ENCODE results near the gene UNC13C.
"Not testable (repeated sequence)": the region's sequence is repeated elsewhere in the genome, so short reads cannot be mapped to it uniquely, and the experiment has no call there.

Gene UNC13C

DNA sequence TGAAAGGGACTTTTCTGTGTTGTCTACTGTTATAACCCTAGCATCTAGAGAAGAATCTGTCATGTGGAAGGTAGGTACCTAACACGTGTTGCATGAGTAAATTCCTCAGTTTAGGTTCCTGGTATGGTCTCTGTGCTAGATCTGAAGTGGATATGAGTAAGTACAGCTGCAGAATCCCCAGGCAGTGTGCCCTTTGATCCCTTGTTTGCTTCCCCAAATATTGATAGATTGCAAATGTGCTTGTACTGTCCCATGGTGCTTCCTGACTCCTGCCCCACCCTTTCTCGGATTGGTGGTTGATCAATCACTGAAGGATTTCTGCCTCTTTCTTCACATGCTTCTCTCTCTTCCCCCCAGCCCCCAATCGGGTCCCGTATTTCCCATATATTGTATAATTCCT is 450.4 kb downstream of the UNC13C start:
- no peak for DNase-seq (ENCODE audit: low read depth in 1 of 2, low spot score in 1 of 2)
- TF ChIP-seq SPI1 (IDR thresholded peaks at IDR 0.05; ENCODE audit: borderline replicate concordance, low read depth) (no peak), GABPA (IDR thresholded peaks at IDR 0.05; ENCODE audit: low read depth) (no peak), POLR2AphosphoS5 (IDR thresholded peaks at IDR 0.05; ENCODE audit: low read depth) (no peak)
- TF ChIP-seq, protein P1, sequence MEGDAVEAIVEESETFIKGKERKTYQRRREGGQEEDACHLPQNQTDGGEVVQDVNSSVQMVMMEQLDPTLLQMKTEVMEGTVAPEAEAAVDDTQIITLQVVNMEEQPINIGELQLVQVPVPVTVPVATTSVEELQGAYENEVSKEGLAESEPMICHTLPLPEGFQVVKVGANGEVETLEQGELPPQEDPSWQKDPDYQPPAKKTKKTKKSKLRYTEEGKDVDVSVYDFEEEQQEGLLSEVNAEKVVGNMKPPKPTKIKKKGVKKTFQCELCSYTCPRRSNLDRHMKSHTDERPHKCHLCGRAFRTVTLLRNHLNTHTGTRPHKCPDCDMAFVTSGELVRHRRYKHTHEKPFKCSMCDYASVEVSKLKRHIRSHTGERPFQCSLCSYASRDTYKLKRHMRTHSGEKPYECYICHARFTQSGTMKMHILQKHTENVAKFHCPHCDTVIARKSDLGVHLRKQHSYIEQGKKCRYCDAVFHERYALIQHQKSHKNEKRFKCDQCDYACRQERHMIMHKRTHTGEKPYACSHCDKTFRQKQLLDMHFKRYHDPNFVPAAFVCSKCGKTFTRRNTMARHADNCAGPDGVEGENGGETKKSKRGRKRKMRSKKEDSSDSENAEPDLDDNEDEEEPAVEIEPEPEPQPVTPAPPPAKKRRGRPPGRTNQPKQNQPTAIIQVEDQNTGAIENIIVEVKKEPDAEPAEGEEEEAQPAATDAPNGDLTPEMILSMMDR (IDR thresholded peaks at IDR 0.05; ENCODE audit: insufficient read depth, low read length): no peak
- TF ChIP-seq, protein P2, sequence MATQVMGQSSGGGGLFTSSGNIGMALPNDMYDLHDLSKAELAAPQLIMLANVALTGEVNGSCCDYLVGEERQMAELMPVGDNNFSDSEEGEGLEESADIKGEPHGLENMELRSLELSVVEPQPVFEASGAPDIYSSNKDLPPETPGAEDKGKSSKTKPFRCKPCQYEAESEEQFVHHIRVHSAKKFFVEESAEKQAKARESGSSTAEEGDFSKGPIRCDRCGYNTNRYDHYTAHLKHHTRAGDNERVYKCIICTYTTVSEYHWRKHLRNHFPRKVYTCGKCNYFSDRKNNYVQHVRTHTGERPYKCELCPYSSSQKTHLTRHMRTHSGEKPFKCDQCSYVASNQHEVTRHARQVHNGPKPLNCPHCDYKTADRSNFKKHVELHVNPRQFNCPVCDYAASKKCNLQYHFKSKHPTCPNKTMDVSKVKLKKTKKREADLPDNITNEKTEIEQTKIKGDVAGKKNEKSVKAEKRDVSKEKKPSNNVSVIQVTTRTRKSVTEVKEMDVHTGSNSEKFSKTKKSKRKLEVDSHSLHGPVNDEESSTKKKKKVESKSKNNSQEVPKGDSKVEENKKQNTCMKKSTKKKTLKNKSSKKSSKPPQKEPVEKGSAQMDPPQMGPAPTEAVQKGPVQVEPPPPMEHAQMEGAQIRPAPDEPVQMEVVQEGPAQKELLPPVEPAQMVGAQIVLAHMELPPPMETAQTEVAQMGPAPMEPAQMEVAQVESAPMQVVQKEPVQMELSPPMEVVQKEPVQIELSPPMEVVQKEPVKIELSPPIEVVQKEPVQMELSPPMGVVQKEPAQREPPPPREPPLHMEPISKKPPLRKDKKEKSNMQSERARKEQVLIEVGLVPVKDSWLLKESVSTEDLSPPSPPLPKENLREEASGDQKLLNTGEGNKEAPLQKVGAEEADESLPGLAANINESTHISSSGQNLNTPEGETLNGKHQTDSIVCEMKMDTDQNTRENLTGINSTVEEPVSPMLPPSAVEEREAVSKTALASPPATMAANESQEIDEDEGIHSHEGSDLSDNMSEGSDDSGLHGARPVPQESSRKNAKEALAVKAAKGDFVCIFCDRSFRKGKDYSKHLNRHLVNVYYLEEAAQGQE (IDR thresholded peaks at IDR 0.05; ENCODE audit: insufficient replicate concordance, low read depth): no peak
- H3K27me3 ChIP-seq (ENCODE audit: insufficient read depth, poor library complexity, severe bottlenecking): no peaks in the 10 kb centered on the region
- no peak overlapping the region for H3K27ac ChIP-seq (replicated peaks)
- H3K4me3 ChIP-seq (replicated peaks; ENCODE audit: insufficient read depth, low read length): no peak overlapping the region

GRCh38 chr15:54450288-54450687 is 472.0 kb downstream of the UNC13C start:
- not testable (repeated sequence) for H3K4me3 ChIP-seq (replicated peaks; ENCODE audit: insufficient read depth, low read length); H3K27me3 ChIP-seq (ENCODE audit: insufficient read depth, poor library complexity, severe bottlenecking); H3K27ac ChIP-seq (replicated peaks); DNase-seq (ENCODE audit: low read depth in 1 of 2, low spot score in 1 of 2)

- H3K27me3 ChIP-seq (ENCODE audit: insufficient read depth, poor library complexity, severe bottlenecking): no peaks in the 10 kb centered on the region
- TF ChIP-seq POLR2AphosphoS5 (IDR thresholded peaks at IDR 0.05; ENCODE audit: low read depth) (no peak), GABPA (IDR thresholded peaks at IDR 0.05; ENCODE audit: low read depth) (no peak), SPI1 (IDR thresholded peaks at IDR 0.05; ENCODE audit: borderline replicate concordance, low read depth) (no peak)
- TF ChIP-seq, protein P2 (IDR thresholded peaks at IDR 0.05; ENCODE audit: insufficient replicate concordance, low read depth): no peak
- TF ChIP-seq, protein P1 (IDR thresholded peaks at IDR 0.05; ENCODE audit: insufficient read depth, low read length): no peak
- no peak overlapping the region for H3K4me3 ChIP-seq (replicated peaks; ENCODE audit: insufficient read depth, low read length)
- no peak overlapping the region for H3K27ac ChIP-seq (replicated peaks)
- DNase-seq (ENCODE audit: low read depth in 1 of 2, low spot score in 1 of 2): no peak
Measured at GRCh38 chr15:54456413-54456812, 478.2 kb downstream of the UNC13C start.

DNA sequence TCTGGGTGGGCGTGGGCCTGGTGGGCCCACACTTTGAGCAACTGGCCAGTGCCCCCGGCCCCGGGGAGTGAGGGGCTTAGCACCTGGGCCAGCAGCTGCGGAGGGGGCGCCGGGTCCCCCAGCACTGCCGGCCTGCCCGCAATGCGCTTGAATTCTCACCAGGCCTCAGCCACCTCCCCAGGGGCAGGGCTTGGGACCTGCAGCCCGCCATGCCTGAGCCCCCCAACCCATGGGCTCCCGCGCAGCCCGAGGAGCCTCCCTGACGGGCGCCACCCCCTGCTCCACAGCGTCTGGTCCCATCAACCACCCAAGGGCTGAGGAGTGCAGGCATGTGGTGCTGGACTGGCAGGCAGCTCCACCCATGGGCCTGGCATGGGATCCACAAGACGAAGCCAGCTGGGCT is 484.3 kb downstream of the UNC13C start:
- H3K27me3 ChIP-seq (ENCODE audit: insufficient read depth, poor library complexity, severe bottlenecking): no peaks in the 10 kb centered on the region
- no peak overlapping the region for H3K4me3 ChIP-seq (replicated peaks; ENCODE audit: insufficient read depth, low read length)
- TF ChIP-seq POLR2AphosphoS5 (IDR thresholded peaks at IDR 0.05; ENCODE audit: low read depth) (no peak), GABPA (IDR thresholded peaks at IDR 0.05; ENCODE audit: low read depth) (no peak), SPI1 (IDR thresholded peaks at IDR 0.05; ENCODE audit: borderline replicate concordance, low read depth) (no peak)
- TF ChIP-seq, protein P1 (IDR thresholded peaks at IDR 0.05; ENCODE audit: insufficient read depth, low read length): no peak
- TF ChIP-seq, protein P2 (IDR thresholded peaks at IDR 0.05; ENCODE audit: insufficient replicate concordance, low read depth): no peak
- DNase-seq (ENCODE audit: low read depth in 1 of 2, low spot score in 1 of 2): no peak
- no peak overlapping the region for H3K27ac ChIP-seq (replicated peaks)
